Hematopoietic multipotent progenitor cell treated with erythropoietin and hydrocortisone succinate and interleukin-3 and kit ligand, for 15 days (in vitro differentiated cells): ENCODE data around the gene GK2.

Experiments
- DNase-seq: peaks from one replicate; pipeline ENCODE4 v3.0.0-alpha.2; 2015; ENCODE audit warnings: low spot score

The GK2 gene

GRCh38 chr4:79385641-79386040, 22.4 kb downstream of the GK2 start:
- no peak for DNase-seq

- no peak for DNase-seq
Measured at GRCh38 chr4:79381161-79381560, 26.9 kb downstream of the GK2 start.

- DNase-seq = no peak
Measured at GRCh38 chr4:79370026-79370425, 38.0 kb downstream of the GK2 start.

DNA sequence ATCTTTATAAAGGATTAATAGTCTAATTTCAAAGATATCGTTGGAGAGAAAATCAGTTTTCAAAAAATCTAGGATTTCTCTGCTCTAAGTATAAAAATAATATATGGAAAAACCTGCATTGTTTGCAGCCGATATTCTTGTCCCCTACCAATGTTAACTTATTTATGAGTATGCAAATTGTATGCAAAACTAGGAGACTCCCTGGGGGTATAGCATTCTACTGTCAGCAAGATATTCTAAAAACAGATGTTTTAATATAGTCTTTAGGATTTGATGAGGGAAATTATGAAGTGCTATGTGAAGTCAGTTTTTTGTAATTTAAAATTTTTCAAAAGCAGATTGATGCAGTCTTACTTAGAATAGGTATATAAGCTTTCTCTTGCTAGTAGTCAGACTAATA, 40.9 kb downstream of the GK2 start:
- DNase-seq = no peak

GRCh38 chr4:79366422-79366821, 41.6 kb downstream of the GK2 start:
- no peak for DNase-seq

- DNase-seq = no peak
Measured at GRCh38 chr4:79364061-79364460, 44.0 kb downstream of the GK2 start.

- no peak for DNase-seq
Measured at GRCh38 chr4:79362626-79363025, 45.4 kb downstream of the GK2 start.

DNA sequence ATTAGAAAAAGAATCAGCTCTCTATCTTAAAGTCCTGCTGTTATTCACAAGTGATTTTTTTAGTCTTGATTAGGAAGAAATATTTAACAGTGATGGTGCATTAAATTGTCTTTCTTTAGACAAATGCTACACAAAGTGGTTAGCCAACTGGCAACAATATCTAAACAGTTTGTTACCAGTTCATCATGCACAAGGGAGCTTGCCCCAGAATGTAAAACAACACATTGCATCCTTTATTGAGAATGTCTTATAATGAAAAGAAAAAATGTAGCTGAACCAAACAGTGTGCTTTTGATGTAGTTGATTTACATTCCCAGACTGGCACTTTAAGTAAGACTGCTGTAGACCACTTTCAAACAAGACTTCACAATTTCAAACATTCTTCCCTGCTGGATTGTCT, 48.0 kb downstream of the GK2 start:
- DNase-seq = no peak

- DNase-seq = no peak
Measured at GRCh38 chr4:79358438-79358837, 49.6 kb downstream of the GK2 start.

DNA sequence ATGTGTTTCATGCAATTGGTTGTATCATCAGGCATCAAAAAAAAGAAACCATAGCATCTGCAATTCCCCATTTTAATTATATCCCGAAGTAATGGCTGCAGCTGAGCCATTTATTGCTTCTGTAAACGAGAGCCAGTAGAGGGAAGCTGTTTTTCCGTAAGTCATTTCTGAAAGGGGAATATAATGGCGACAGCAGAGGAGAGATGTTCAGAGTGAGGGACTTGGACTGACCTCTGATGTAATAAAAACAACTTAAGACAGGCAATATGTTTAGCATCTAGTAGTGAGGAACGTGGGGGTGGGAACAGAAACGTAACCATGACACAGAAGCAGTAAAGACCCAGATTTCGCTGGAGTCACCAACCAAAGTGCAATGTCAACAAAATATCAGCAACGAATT, 50.7 kb downstream of the GK2 start:
- no peak for DNase-seq
